HepG2 (cell line): ENCODE data around the gene MMP28. TPM values are rescaled to one million over a fixed set of nuclear protein-coding genes. Genes with fewer than 3 reads are reported as not detected.

ENCODE experiments used
- ATAC-seq: fragments of 200-7000 bp; cut with Tn5 transposase; 3 replicates; pipeline ENCODE4 v1.9.1; 2020; ENCODE audit warnings: mild to moderate bottlenecking, moderate library complexity
- BruUV-seq: library from RNA; stranded (reverse); fragments of 400-500 nt; replicated peaks from 2 replicates; lab custom pipeline; 2021; lab: Mats Ljungman, UMichigan
- CTCF ChIA-PET: fragments of 300-600 bp; formaldehyde crosslinking; extraction: SDS; loops from one replicate; lab custom pipeline; 2021; ENCODE audit warnings: low total read pairs, inconsistent platforms, low intra/inter-chr PET ratio; lab: Yijun Ruan, JAX
- POLR2A ChIA-PET: fragments of 350-600 bp; sonication (Branson Sonifier 250); formaldehyde crosslinking; loops from one replicate; lab custom pipeline; 2020; ENCODE audit warnings: antibody characterized with exemption, inconsistent platforms; lab: Yijun Ruan, JAX
- DNase-seq: peaks from one replicate; pipeline ENCODE4 v3.0.0-alpha.2; 2015; ENCODE audit warnings: low spot score
- FAIRE-seq: peaks from 3 replicates; lab custom pipeline; 2011; peaks lifted over from hg19 to GRCh38; lab: Jason Lieb, UNC
- H2AFZ ChIP-seq: one replicate; pipeline ENCODE4 v1.6.1; 2011; ENCODE audit warnings: low read length, inconsistent platforms
- H3K27ac ChIP-seq: fragments of 300-600 bp; 3 replicates; pipeline ENCODE4 v1.8.0; 2011; ENCODE audit warnings: mixed run types, mild to moderate bottlenecking, mixed read lengths, low read length, inconsistent platforms; ENCODE audit not compliant: insufficient read depth; ENCODE audit errors: extremely low read length
- H3K27me3 ChIP-seq, 2 experiments: fragments of 200-600 bp in 1 of 2; 2 replicates in 1 of 2; 3 replicates in 1 of 2; pipeline versions ENCODE4 v1.6.0 to v1.8.0; 2011; ENCODE audit warnings: low read length in 2 of 2, mild to moderate bottlenecking in 2 of 2, moderate library complexity in 2 of 2, inconsistent platforms in 1 of 2; ENCODE audit not compliant: insufficient read depth in 2 of 2, control insufficient read depth in 1 of 2
- H3K36me3 ChIP-seq, 2 experiments: fragments of 200-600 bp in 1 of 2; replicated peaks in 1 of 2; 2 replicates in 1 of 2; 3 replicates in 1 of 2; pipeline versions ENCODE4 v1.5.1 to v1.8.0; 2011; ENCODE audit warnings: low read length in 2 of 2, inconsistent platforms in 1 of 2; ENCODE audit not compliant: insufficient read depth in 2 of 2, control insufficient read depth in 1 of 2
- H3K4me1 ChIP-seq: 2 replicates; pipeline ENCODE4 v1.5.1; 2012; ENCODE audit warnings: low read length, inconsistent platforms; ENCODE audit not compliant: insufficient read depth
- H3K4me2 ChIP-seq: 2 replicates; pipeline ENCODE4 v1.6.0; 2011; ENCODE audit warnings: low read depth, low read length, inconsistent platforms
- H3K4me3 ChIP-seq, 3 experiments: fragments of 200-600 bp in 1 of 3; sonication (generic), shearing (Covaris generic) in 1 of 3; replicated peaks in 1 of 3; 2 replicates each; pipeline ENCODE4 v1.5.1; 2011 to 2016; ENCODE audit warnings: low read length in 3 of 3, inconsistent platforms in 2 of 3, low read depth in 2 of 3, mild to moderate bottlenecking in 2 of 3, control low read depth in 1 of 3, mixed read lengths in 1 of 3; ENCODE audit not compliant: insufficient read depth in 1 of 3
- H3K79me2 ChIP-seq: one replicate; pipeline ENCODE4 v1.6.1; 2011; ENCODE audit warnings: low read length, inconsistent platforms; ENCODE audit not compliant: insufficient read depth
- H3K9ac ChIP-seq: 2 replicates; pipeline ENCODE4 v1.6.0; 2011; ENCODE audit warnings: mild to moderate bottlenecking, low read depth, low read length, inconsistent platforms; ENCODE audit not compliant: insufficient read depth
- H3K9me3 ChIP-seq: 2 replicates; pipeline ENCODE4 v1.5.1; 2012; ENCODE audit warnings: mild to moderate bottlenecking, low read length
- H4K20me1 ChIP-seq: 2 replicates; pipeline ENCODE4 v1.6.0; 2011; ENCODE audit warnings: inconsistent platforms, mild to moderate bottlenecking, low read length, moderate library complexity; ENCODE audit not compliant: insufficient read depth
- ATF2 ChIP-seq: sonication (generic); formaldehyde crosslinking; IDR thresholded peaks from 2 replicates; pipeline ENCODE4 v1.4.0; 2020; ENCODE audit warnings: missing genetic modification reagents
- BCL6 ChIP-seq: IDR thresholded peaks from 2 replicates; pipeline ENCODE4 v1.6.1; 2016; ENCODE audit warnings: missing genetic modification reagents, missing compliant biosample characterization
- IRF1 ChIP-seq: sonication (generic); formaldehyde crosslinking; IDR thresholded peaks from 2 replicates; pipeline ENCODE4 v1.4.0; 2020; ENCODE audit warnings: low read depth, mild to moderate bottlenecking, missing genetic modification reagents
- LCORL ChIP-seq, 2 experiments: fragments of 450-650 bp in 1 of 2; sonication (generic) in 1 of 2; formaldehyde crosslinking in 1 of 2; IDR thresholded peaks; 2 replicates each; pipeline versions ENCODE4 v1.5.0 to v1.6.1; 2017 to 2020; ENCODE audit warnings: antibody characterized with exemption in 1 of 2, missing genetic modification reagents in 1 of 2
- MTA3 ChIP-seq: sonication (generic); formaldehyde crosslinking; IDR thresholded peaks from 2 replicates; pipeline ENCODE4 v1.4.0; 2020; ENCODE audit warnings: missing genetic modification reagents
- MYC ChIP-seq: sonication (generic); formaldehyde crosslinking; IDR thresholded peaks from 2 replicates; pipeline ENCODE4 v1.9.0; 2021; ENCODE audit warnings: missing genetic modification reagents, borderline replicate concordance
- NFKBIZ ChIP-seq: IDR thresholded peaks from 2 replicates; pipeline ENCODE4 v1.6.1; 2018; ENCODE audit warnings: missing genetic modification reagents, missing compliant biosample characterization
- RAD21 ChIP-seq: fragments of 450-650 bp; formaldehyde crosslinking; IDR thresholded peaks from 2 replicates; pipeline ENCODE4 v1.5.0; 2020; ENCODE audit warnings: mild to moderate bottlenecking
- RERE ChIP-seq: IDR thresholded peaks from 2 replicates; pipeline ENCODE4 v1.6.1; 2016; ENCODE audit warnings: low read depth, missing genetic modification reagents, missing compliant biosample characterization
- ZMAT3 ChIP-seq: sonication (generic); formaldehyde crosslinking; conservative IDR thresholded peaks from 2 replicates; pipeline ENCODE4 v1.7.0; 2021; ENCODE audit warnings: missing genetic modification reagents
- ZNF136 ChIP-seq: sonication (generic); formaldehyde crosslinking; IDR thresholded peaks from 2 replicates; pipeline ENCODE4 v1.8.1; 2022; ENCODE audit warnings: low read depth, mild to moderate bottlenecking, moderate library complexity, missing genetic modification reagents
- ZNF549 ChIP-seq: sonication (generic); formaldehyde crosslinking; IDR thresholded peaks from 2 replicates; pipeline ENCODE4 v1.5.0; 2020; ENCODE audit warnings: missing genetic modification reagents
- ZNF614 ChIP-seq: IDR thresholded peaks from 2 replicates; pipeline ENCODE4 v1.6.1; 2018; ENCODE audit warnings: missing biosample characterization, missing genetic modification reagents, inconsistent platforms, borderline replicate concordance
- ZNF672 ChIP-seq: sonication (generic); formaldehyde crosslinking; IDR thresholded peaks from 2 replicates; pipeline ENCODE4 v1.8.1; 2022; ENCODE audit warnings: missing genetic modification reagents
- WGBS: methylation state at CpG from one replicate; pipeline ENCODE4 v1.1.6; 2017; ENCODE audit warnings: low lambda C conversion rate; 5-methylcytosine and 5-hydroxymethylcytosine counted together
- in situ Hi-C: cut with HindIII; loops from 2 replicates; pipeline ENCODE4 v1.10.0; 2017; ENCODE audit warnings: low pct_unique_long_range_greater_than_20kb; ENCODE audit not compliant: extremely low pct_ligation_motif_present
- intact Hi-C: fragments of 100-400 bp; cut with micrococcal nuclease; formaldehyde crosslinking; loops from one replicate; pipeline ENCODE4 v1.10.0; 2022; ENCODE audit not compliant: unreplicated experiment
- polyA plus RNA-seq, 8 experiments: library from polyadenylated mRNA; depleted of rRNA in 3 of 8; stranded (reverse) in 7 of 8; unstranded in 1 of 8; fragments of >200 nt; fragmentation: Illumina TruSeq in 4 of 8; extraction: Trizol in 4 of 8; gene quantifications; 2 replicates each; pipeline versions ENCODE4 v1.2.1 to v1.2.3, GENCODE V29; 2011 to 2016; ENCODE audit warnings: low read depth in 4 of 8, missing spikeins in 1 of 8, mixed read lengths in 1 of 8; ENCODE audit not compliant: insufficient read depth in 1 of 8
- total RNA-seq, 5 experiments: library from RNA; depleted of rRNA; stranded (reverse); fragments of >200 nt; fragmentation: Illumina TruSeq; extraction: Trizol; gene quantifications; 2 replicates each; pipeline ENCODE4 v1.2.3, GENCODE V29; 2016; ENCODE audit warnings: low read depth in 1 of 5

The MMP28 gene
- total and polyA plus RNA-seq, 2 of the 13 experiments (the other 11 are each of a cell fraction or from before 2014, with no cell fraction given), result not detected

- TF ChIP-seq ZMAT3 (CRISPR knock-in tag) (no peak), RERE (CRISPR knock-in tag) (no peak)
These were observed 70.4 kb downstream of the MMP28 start (continued) for GRCh38 chr17:35725058-35725457.

GRCh38 chr17:35723735-35724134 lies 71.7 kb downstream of the MMP28 start:
- Histone ChIP-seq H3K27ac (no peak overlapping the region), H2AFZ (no peak overlapping the region), H3K4me1 (peaks cover 17% of the 10 kb centered on the region), H3K27me3 (no peaks in the 10 kb centered on the region), H3K4me3 (no peak overlapping the region), H3K9me3 (no peaks in the 10 kb centered on the region), H3K9ac (no peak overlapping the region), H4K20me1 (no peaks in the 10 kb centered on the region), H3K4me2 (no peak overlapping the region), H3K36me3 (peaks cover 10 to 42% of the 10 kb centered on the region in 2 experiments; a peak in 4 of 5 replicates), H3K79me2 (no peaks in the 10 kb centered on the region)
- 96% methylated on average over 2 of the region's 2 CpGs for WGBS
- in situ Hi-C loops (loop anchor here (25.0 kb wide), 1 partner anchor 89 kb away; the partner anchor contains the start of gene TAF15), intact Hi-C loops (no loop called here)
- ChIA-PET POLR2A (no interaction called here), CTCF (no interaction called here)
- FAIRE-seq, result no peak
- no peak for DNase-seq
- BruUV-seq, result no TSS peak
- no peak for ATAC-seq
- TF ChIP-seq ZNF614, result no peak
- TF ChIP-seq NFKBIZ, result no peak
- TF ChIP-seq IRF1, result no peak
- TF ChIP-seq ZNF136 (CRISPR knock-in tag), result no peak
- TF ChIP-seq ZNF549 (CRISPR knock-in tag), result no peak
- TF ChIP-seq LCORL (IDR thresholded peaks at IDR 0.05), result no peak
- TF ChIP-seq LCORL (CRISPR knock-in tag; IDR thresholded peaks at IDR 0.05), result no peak
- TF ChIP-seq MYC (CRISPR knock-in tag), result no peak
- no peak for TF ChIP-seq ZNF672 (CRISPR knock-in tag)
- no peak for TF ChIP-seq BCL6 (CRISPR knock-in tag)
- TF ChIP-seq ATF2 (CRISPR knock-in tag), result no peak
- no peak for TF ChIP-seq MTA3
- no peak for TF ChIP-seq RAD21 (CRISPR knock-in tag)
